Esophagus muscularis mucosa (tissue), 4 donors: ENCODE data around the gene FTCDNL1.

Experiments
- EP300 ChIP-seq: sonication (generic); formaldehyde crosslinking; IDR thresholded peaks from one replicate; pipeline ENCODE4 v1.6.1; 2017; ENCODE audit warnings: antibody characterized with exemption
- POLR2A ChIP-seq: fragments of 450-650 bp; IDR thresholded peaks from one replicate; pipeline ENCODE4 v1.6.1; 2017; ENCODE audit warnings: antibody characterized with exemption, moderate library complexity, mild to moderate bottlenecking, low read depth
- TF ChIP-seq, protein P1 (sequence below), 3 experiments: fragments of 200-600 bp in 2 of 3; fragments of 450-650 bp in 1 of 3; sonication (generic) in 2 of 3; IDR thresholded peaks; one replicate each; pipeline ENCODE4 v1.5.1; 2017 to 2019; ENCODE audit warnings: antibody characterized with exemption in 3 of 3, mild to moderate bottlenecking in 2 of 3, moderate library complexity in 1 of 3

GRCh38 chr2:199734011-199734410 lies 117.0 kb downstream of the FTCDNL1 start:
- TF ChIP-seq, protein P1, sequence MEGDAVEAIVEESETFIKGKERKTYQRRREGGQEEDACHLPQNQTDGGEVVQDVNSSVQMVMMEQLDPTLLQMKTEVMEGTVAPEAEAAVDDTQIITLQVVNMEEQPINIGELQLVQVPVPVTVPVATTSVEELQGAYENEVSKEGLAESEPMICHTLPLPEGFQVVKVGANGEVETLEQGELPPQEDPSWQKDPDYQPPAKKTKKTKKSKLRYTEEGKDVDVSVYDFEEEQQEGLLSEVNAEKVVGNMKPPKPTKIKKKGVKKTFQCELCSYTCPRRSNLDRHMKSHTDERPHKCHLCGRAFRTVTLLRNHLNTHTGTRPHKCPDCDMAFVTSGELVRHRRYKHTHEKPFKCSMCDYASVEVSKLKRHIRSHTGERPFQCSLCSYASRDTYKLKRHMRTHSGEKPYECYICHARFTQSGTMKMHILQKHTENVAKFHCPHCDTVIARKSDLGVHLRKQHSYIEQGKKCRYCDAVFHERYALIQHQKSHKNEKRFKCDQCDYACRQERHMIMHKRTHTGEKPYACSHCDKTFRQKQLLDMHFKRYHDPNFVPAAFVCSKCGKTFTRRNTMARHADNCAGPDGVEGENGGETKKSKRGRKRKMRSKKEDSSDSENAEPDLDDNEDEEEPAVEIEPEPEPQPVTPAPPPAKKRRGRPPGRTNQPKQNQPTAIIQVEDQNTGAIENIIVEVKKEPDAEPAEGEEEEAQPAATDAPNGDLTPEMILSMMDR (IDR thresholded peaks at IDR 0.05), result no peak
- no peak for TF ChIP-seq POLR2A
- no peak for TF ChIP-seq EP300
